ENCODE results near the gene RNASE12.

Gene RNASE12, protein sequence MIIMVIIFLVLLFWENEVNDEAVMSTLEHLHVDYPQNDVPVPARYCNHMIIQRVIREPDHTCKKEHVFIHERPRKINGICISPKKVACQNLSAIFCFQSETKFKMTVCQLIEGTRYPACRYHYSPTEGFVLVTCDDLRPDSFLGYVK

DNA sequence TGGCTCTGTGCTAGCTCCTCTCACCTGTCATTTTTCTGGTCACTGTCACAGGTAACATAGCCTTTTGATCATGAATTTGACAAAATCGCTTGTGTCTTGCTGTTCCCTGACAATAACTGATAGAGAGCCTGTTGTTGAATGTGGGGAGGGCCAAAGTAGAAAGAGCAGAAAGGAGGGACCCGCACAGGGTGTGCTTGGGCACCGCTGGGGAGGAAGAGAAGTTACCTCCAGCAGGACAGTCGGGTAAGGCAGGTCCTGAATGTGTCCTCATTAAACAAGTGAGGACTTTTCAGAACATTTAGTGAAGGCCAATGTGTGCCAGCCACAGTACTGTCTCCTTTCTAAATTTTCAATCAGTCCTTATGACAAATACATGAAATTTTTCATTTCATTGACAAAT lies at the start of gene RNASE12:
RNASE12 (minus strand) TSS at position 142 of the 400 bp plus-strand sequence. CDS start 653 bp downstream, outside the sequence.
- Histone ChIP-seq H3K27ac (no peak within 1 kb of the TSS), H3K27me3 (replicated peaks) (no peaks in the 10 kb centered on the region), H3K36me3 (replicated peaks) (no peaks in the 10 kb centered on the region), H3K4me3 (ENCODE audit: low read depth, low read length) (no peak within 1 kb of the TSS)
- no peak for DNase-seq
- TF ChIP-seq, protein P1, sequence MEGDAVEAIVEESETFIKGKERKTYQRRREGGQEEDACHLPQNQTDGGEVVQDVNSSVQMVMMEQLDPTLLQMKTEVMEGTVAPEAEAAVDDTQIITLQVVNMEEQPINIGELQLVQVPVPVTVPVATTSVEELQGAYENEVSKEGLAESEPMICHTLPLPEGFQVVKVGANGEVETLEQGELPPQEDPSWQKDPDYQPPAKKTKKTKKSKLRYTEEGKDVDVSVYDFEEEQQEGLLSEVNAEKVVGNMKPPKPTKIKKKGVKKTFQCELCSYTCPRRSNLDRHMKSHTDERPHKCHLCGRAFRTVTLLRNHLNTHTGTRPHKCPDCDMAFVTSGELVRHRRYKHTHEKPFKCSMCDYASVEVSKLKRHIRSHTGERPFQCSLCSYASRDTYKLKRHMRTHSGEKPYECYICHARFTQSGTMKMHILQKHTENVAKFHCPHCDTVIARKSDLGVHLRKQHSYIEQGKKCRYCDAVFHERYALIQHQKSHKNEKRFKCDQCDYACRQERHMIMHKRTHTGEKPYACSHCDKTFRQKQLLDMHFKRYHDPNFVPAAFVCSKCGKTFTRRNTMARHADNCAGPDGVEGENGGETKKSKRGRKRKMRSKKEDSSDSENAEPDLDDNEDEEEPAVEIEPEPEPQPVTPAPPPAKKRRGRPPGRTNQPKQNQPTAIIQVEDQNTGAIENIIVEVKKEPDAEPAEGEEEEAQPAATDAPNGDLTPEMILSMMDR (IDR thresholded peaks at IDR 0.05; ENCODE audit: low read depth, low read length, missing control alignments), result no peak
- in situ Hi-C loops (cut with HindIII; ENCODE audit: low pct_ligation_motif_present, low sequenced_read_pairs), result no loop called here

DNA sequence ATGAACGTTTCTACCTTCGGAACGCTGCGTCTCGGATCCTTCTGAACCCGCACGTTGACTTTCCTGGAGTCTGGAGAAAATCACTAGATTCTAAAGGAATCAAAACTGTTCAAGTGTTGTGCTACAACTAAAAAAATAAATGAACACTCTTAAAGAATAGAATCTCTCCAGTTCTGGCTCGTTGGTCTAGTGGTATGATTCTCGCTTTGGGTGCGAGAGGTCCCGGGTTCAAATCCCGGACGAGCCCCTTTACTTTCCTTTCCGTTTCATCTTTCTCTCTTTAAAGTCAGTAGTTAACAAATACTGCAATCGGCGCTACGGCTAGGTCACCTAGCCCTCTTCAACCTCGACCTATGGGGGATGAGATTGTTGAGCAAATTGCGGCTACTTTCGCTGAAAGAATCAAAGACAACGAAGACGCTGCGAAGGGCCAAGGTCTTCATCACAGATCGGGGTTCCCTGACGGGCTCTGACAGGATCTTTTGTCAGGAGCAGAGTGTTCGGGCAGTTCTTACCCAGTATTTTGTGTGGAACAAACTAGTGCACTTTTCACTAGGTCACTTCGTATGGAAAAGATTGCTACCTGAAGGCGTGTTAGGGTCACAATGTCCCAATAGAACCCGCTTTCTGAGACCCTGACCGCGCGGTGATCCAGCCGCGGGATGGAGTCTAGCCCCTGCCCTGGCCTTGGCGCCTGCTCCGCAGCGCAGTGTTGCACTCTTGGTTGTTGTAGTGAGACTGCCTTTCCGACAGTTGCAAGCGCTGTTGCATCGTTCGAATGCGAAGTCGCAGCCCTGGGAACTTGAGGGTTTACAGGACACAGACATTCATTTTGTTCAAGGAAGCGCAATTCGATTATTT lies 41.9 kb upstream of the RNASE12 start:
- TF ChIP-seq, protein P1 (IDR thresholded peaks at IDR 0.05; ENCODE audit: low read depth, low read length, missing control alignments), result no peak
- DNase-seq, result peak; percentile 85
- no peak overlapping the region for H3K27ac ChIP-seq
- H3K27me3 ChIP-seq (replicated peaks), result no peaks in the 10 kb centered on the region
- peak overlapping the region; percentile 61 for H3K4me3 ChIP-seq (ENCODE audit: low read depth, low read length)
- in situ Hi-C loops (cut with HindIII; ENCODE audit: low pct_ligation_motif_present, low sequenced_read_pairs), result no loop called here
- H3K36me3 ChIP-seq (replicated peaks), result no peaks in the 10 kb centered on the region

DNA sequence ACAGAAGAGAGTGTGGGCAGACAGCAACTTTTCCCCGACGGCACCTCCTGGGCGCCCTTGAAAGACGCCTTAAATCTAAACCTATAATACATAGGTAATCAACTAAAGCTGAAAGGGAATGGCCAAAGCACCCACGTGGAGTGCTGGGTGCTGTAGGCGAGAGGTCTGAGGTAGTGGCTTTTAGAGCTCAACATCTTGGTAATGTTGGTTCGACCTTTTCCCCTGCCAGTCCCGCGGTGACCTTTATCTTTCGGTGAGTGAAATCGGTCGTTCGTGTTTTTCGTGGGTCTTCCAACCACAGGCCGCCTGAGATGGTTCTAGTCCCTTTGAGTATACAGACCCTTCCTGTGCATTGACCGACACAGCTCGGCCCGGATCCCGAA lies 41.3 kb upstream of the RNASE12 start:
- no peak for DNase-seq
- H3K27ac ChIP-seq, result no peak overlapping the region
- H3K27me3 ChIP-seq (replicated peaks), result no peaks in the 10 kb centered on the region
- no peaks in the 10 kb centered on the region for H3K36me3 ChIP-seq (replicated peaks)
- TF ChIP-seq, protein P1 (IDR thresholded peaks at IDR 0.05; ENCODE audit: low read depth, low read length, missing control alignments), result no peak
- peak overlapping the region; percentile 61 for H3K4me3 ChIP-seq (ENCODE audit: low read depth, low read length)
- in situ Hi-C loops (cut with HindIII; ENCODE audit: low pct_ligation_motif_present, low sequenced_read_pairs), result no loop called here

DNA sequence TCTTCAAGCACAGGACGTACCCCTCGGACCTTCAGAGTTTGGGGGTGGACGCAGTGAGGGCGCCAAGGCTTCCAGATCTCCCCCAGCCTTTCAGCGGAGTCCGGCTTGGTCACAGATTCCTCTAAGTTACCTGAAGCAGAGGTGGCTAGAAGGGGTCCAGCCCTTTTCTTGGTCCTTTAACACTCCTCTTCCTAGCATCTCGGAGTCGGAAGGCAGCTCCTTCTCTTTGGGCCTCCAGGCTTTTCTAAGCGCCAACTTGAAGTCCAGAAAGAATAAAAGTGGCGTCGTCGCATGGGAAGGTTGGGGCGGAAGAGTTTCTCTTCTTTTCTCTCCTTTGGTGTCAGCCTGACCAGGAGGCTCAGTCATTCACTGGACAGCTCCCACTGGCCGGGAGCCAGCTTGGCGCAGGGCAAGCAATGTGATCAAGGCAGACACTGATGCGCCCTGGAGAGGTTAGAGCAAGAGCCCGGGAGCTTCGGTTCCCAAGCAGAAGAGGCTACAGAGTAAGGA lies 40.8 kb upstream of the RNASE12 start:
- Histone ChIP-seq H3K36me3 (replicated peaks) (no peaks in the 10 kb centered on the region), H3K27ac (no peak overlapping the region), H3K27me3 (replicated peaks) (no peaks in the 10 kb centered on the region), H3K4me3 (ENCODE audit: low read depth, low read length) (peak overlapping the region; percentile 61)
- TF ChIP-seq, protein P1 (IDR thresholded peaks at IDR 0.05; ENCODE audit: low read depth, low read length, missing control alignments), result no peak
- in situ Hi-C loops (cut with HindIII; ENCODE audit: low pct_ligation_motif_present, low sequenced_read_pairs), result no loop called here
- peak; percentile 72 for DNase-seq

DNA sequence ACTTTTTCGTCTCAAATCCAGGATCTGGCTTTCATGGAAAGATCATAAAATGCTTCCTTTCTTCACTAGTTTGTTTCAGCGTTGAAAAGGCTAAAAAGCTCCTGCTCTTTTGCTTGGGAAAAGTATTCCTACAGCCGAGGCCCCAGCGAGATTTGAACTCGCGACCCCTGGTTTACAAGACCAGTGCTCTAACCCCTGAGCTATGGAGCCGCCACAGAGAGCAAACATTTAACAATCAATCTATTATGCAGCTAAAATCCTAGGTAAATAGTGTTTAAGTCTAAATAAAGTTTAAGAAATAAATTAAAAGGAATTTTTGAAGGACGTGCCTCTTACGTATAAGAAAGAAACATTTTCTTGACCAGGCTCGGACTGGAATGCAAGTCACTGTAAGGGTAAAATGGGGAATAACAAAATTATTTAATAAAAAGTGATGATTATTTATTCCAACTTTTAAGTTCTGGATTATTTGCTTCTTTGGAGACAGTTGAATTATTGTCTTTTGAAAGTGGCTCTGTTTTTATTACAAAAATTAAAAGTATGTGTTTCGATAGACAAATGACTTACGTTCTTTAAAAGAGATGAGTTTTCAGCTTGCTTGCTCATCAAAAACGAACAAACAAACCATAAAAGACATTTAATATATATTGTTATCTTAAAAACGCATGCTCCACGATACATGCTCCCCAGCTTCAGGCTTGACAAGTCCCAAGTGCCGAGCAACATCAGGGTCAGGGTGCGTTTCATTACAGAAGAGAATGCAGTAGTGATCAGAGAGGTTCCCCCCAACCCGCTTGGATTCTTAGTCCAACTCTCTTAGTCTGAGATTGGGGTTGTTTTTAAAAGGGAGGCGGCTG lies 40.1 kb upstream of the RNASE12 start:
- peak; percentile 69 for DNase-seq
- TF ChIP-seq, protein P1 (IDR thresholded peaks at IDR 0.05; ENCODE audit: low read depth, low read length, missing control alignments), result no peak
- Histone ChIP-seq H3K4me3 (ENCODE audit: low read depth, low read length) (peak overlapping the region; percentile 61), H3K36me3 (replicated peaks) (no peaks in the 10 kb centered on the region), H3K27ac (no peak overlapping the region), H3K27me3 (replicated peaks) (no peaks in the 10 kb centered on the region)
- in situ Hi-C loops (cut with HindIII; ENCODE audit: low pct_ligation_motif_present, low sequenced_read_pairs), result no loop called here

Data from brain microvascular endothelial cell (primary cell).